ENCODE results near the gene GAREM1.

DNA sequence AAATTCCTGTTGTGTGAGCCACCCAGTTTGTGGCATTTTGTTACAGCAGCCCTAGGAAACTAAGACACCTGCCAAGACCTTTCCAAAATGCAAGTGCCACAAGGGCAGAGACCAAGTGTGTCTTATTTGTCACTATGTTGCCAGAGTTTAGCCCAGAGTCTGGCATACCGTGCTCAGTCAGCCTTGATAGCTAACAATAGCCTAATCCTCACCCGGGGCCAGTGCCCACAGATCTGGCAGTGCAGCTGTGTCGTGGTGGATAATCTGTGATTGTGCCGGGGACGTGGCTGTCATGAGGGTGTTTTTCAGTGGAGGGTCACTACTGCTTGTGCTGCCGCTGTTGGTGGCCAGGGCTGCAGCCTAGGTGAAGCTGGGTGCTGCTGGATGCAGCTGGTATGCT lies 227.3 kb downstream of the GAREM1 start:
- TF ChIP-seq EP300 (IDR thresholded peaks at IDR 0.05; ENCODE audit: borderline replicate concordance in 1 of 2, low read depth in 1 of 2, low read length in 1 of 2) (no peak), TAF1 (IDR thresholded peaks at IDR 0.05; ENCODE audit: borderline replicate concordance, low read depth, low read length) (no peak), RXRA (IDR thresholded peaks at IDR 0.05; ENCODE audit: borderline replicate concordance, low read depth) (no peak), MXI1 (IDR thresholded peaks at IDR 0.05; ENCODE audit: low read depth, low read length) (no peak), RAD21 (IDR thresholded peaks at IDR 0.05; ENCODE audit: low read length) (no peak)
- TF ChIP-seq, protein P1, sequence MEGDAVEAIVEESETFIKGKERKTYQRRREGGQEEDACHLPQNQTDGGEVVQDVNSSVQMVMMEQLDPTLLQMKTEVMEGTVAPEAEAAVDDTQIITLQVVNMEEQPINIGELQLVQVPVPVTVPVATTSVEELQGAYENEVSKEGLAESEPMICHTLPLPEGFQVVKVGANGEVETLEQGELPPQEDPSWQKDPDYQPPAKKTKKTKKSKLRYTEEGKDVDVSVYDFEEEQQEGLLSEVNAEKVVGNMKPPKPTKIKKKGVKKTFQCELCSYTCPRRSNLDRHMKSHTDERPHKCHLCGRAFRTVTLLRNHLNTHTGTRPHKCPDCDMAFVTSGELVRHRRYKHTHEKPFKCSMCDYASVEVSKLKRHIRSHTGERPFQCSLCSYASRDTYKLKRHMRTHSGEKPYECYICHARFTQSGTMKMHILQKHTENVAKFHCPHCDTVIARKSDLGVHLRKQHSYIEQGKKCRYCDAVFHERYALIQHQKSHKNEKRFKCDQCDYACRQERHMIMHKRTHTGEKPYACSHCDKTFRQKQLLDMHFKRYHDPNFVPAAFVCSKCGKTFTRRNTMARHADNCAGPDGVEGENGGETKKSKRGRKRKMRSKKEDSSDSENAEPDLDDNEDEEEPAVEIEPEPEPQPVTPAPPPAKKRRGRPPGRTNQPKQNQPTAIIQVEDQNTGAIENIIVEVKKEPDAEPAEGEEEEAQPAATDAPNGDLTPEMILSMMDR (IDR thresholded peaks at IDR 0.05) = no peak
